Stomach (tissue), 9 donors: Measurements from ENCODE around the gene PSME3IP1. TPM values are rescaled to one million over a fixed set of nuclear protein-coding genes. Genes with fewer than 3 reads are reported as not detected.

ENCODE experiments used
- DNase-seq, 2 donors: peaks; one replicate each; pipeline versions ENCODE4 v3.0.0 to v3.0.0-alpha.2; 2013 to 2019
- H3K27ac ChIP-seq, 5 donors: fragments of 200-600 bp in 4 of 5; sonication (generic) in 4 of 5; one replicate each; pipeline ENCODE4 v1.5.1; 2013 to 2019; ENCODE audit warnings: mild to moderate bottlenecking in 1 of 5, moderate library complexity in 1 of 5
- H3K27me3 ChIP-seq, 3 donors: fragments of 200-600 bp; sonication (generic); one replicate each; pipeline ENCODE4 v1.5.1; 2017 to 2019; ENCODE audit warnings: mixed run types in 1 of 3
- H3K36me3 ChIP-seq, 4 donors: fragments of 200-600 bp; sonication (generic); 1 replicate in 3 of 4; 2 replicates in 1 of 4; pipeline ENCODE4 v1.5.1; 2016 to 2019
- H3K4me1 ChIP-seq, 4 donors: fragments of 200-600 bp; sonication (generic); one replicate each; pipeline ENCODE4 v1.5.1; 2016 to 2019
- H3K4me3 ChIP-seq, 4 donors: fragments of 200-600 bp; sonication (generic) in 3 of 4; one replicate each; pipeline ENCODE4 v1.5.1; 2016 to 2019; ENCODE audit warnings: mild to moderate bottlenecking in 1 of 4
- H3K9me3 ChIP-seq, 4 donors: fragments of 200-600 bp; sonication (generic); one replicate each; pipeline ENCODE4 v1.5.1; 2016 to 2019
- CTCF ChIP-seq, 7 experiments: fragments of 450-650 bp in 4 of 7; fragments of 200-600 bp in 3 of 7; sonication (generic) in 3 of 7; IDR thresholded peaks; one replicate each; pipeline ENCODE4 v1.5.1; 2016 to 2019; ENCODE audit warnings: antibody characterized with exemption in 7 of 7, control low read depth in 2 of 7, mild to moderate bottlenecking in 1 of 7
- EP300 ChIP-seq: sonication (generic); formaldehyde crosslinking; IDR thresholded peaks from one replicate; pipeline ENCODE4 v1.6.1; 2017; ENCODE audit warnings: antibody characterized with exemption
- POLR2A ChIP-seq, 4 donors: fragments of 450-650 bp; IDR thresholded peaks; one replicate each; pipeline ENCODE4 v1.6.1; 2016; ENCODE audit warnings: antibody characterized with exemption in 4 of 4, control low read depth in 2 of 4, mild to moderate bottlenecking in 1 of 4, moderate library complexity in 1 of 4
- POLR2AphosphoS5 ChIP-seq, 3 donors: sonication (generic); formaldehyde crosslinking; IDR thresholded peaks; one replicate each; pipeline ENCODE4 v1.6.1; 2016; ENCODE audit warnings: antibody characterized with exemption in 3 of 3
- WGBS, 5 donors: extraction: QIAGEN DNeasy Blood & Tissue Kit in 3 of 5; methylation state at CpG; one replicate each; pipeline versions ENCODE4 v1.1.5 to v1.1.7; 2013 to 2018; 5-methylcytosine and 5-hydroxymethylcytosine counted together
- intact Hi-C: fragments of 100-400 bp; cut with DNase I; formaldehyde crosslinking; loops from one replicate; pipeline ENCODE4 v1.15.1; 2023; ENCODE audit warnings: low total_unique reads
- polyA plus RNA-seq, 3 donors: library from polyadenylated mRNA; stranded (reverse); fragments of 200-250 nt; gene quantifications; one replicate each; pipeline ENCODE4 v1.2.3, GENCODE V29; 2013
- total RNA-seq, 5 donors: library from RNA; depleted of rRNA; stranded (reverse); fragments of >200 nt; gene quantifications; one replicate each; pipeline versions ENCODE4 v1.1.0 to v1.2.3, GENCODE V29; 2014 to 2016
- donor health status: healthy with polysubstance abuse.
- donor health status: Bipolar disorder and iron deficiency.
- donor health status: healthy.

The PSME3IP1 gene
- total and polyA plus RNA-seq, 8 donors, result 37.4 to 104 (median 63.4) TPM

- WGBS, 5 donors, result 67 to 88% (median 73%) methylated on average over 1 of the region's 1 CpG
- H3K9me3 ChIP-seq, result no peaks in the 10 kb centered on the region
- intact Hi-C loops, result no loop called here
These were observed 77.4 kb downstream of the PSME3IP1 start for GRCh38 chr16:57108432-57108831.

GRCh38 chr16:57107321-57107922 is 78.4 kb downstream of the PSME3IP1 start:
- no peak for DNase-seq
- Histone ChIP-seq H3K9me3 (no peaks in the 10 kb centered on the region), H3K4me1 (peaks cover 0 to 14% (median 0%) of the 10 kb centered on the region in 4 donors), H3K27me3 (no peaks in the 10 kb centered on the region), H3K27ac (no peak overlapping the region), H3K4me3 (no peak overlapping the region), H3K36me3 (no peaks in the 10 kb centered on the region)
- 64 to 73% (median 69%) methylated on average over 8 to 9 of the region's 9 CpGs for WGBS, 5 donors
- intact Hi-C loops, result no loop called here
- TF ChIP-seq EP300, result no peak
- no peak for TF ChIP-seq CTCF (IDR thresholded peaks at IDR 0.05)
- no peak for TF ChIP-seq POLR2A (IDR thresholded peaks at IDR 0.05)
- no peak for TF ChIP-seq POLR2AphosphoS5 (IDR thresholded peaks at IDR 0.05)

More at GRCh38 chr16:57108432-57108831, 77.4 kb downstream of the PSME3IP1 start:
- Histone ChIP-seq H3K27ac (no peak overlapping the region), H3K4me1 (peaks cover 0 to 14% (median 0%) of the 10 kb centered on the region in 4 donors), H3K4me3 (no peak overlapping the region), H3K27me3 (no peaks in the 10 kb centered on the region), H3K36me3 (peaks cover 0 to 4% (median 3%) of the 10 kb centered on the region in 4 donors)
- no peak for DNase-seq
- TF ChIP-seq CTCF (IDR thresholded peaks at IDR 0.05) (no peak), EP300 (no peak), POLR2AphosphoS5 (IDR thresholded peaks at IDR 0.05) (no peak), POLR2A (IDR thresholded peaks at IDR 0.05) (no peak)

- no peak overlapping the region for H3K4me3 ChIP-seq
- no peak for DNase-seq
- no peaks in the 10 kb centered on the region for H3K36me3 ChIP-seq
- no peak for TF ChIP-seq CTCF (IDR thresholded peaks at IDR 0.05)
- no peak for TF ChIP-seq POLR2AphosphoS5 (IDR thresholded peaks at IDR 0.05)
- no peak for TF ChIP-seq POLR2A (IDR thresholded peaks at IDR 0.05)
- no peak for TF ChIP-seq EP300
- intact Hi-C loops, result no loop called here
- H3K27ac ChIP-seq, result no peak overlapping the region
- WGBS, 5 donors, result 86 to 100% (median 94%) methylated on average over 1 to 2 of the region's 2 CpGs
- H3K4me1 ChIP-seq, result peaks cover 0 to 14% (median 0%) of the 10 kb centered on the region in 4 donors
- H3K27me3 ChIP-seq, result no peaks in the 10 kb centered on the region
- H3K9me3 ChIP-seq, result no peaks in the 10 kb centered on the region
These were observed 79.1 kb downstream of the PSME3IP1 start for GRCh38 chr16:57106767-57107166.

- 81 to 93% (median 92%) methylated on average over 7 of the region's 7 CpGs for WGBS, 5 donors
- no peaks in the 10 kb centered on the region for H3K36me3 ChIP-seq
These were observed 80.7 kb downstream of the PSME3IP1 start for GRCh38 chr16:57105184-57105583.

More at GRCh38 chr16:57105184-57105583, 80.7 kb downstream of the PSME3IP1 start:
- Histone ChIP-seq H3K4me1 (peaks cover 0 to 16% (median 0%) of the 10 kb centered on the region in 4 donors), H3K4me3 (no peak overlapping the region), H3K27ac (no peak overlapping the region), H3K9me3 (no peaks in the 10 kb centered on the region), H3K27me3 (no peaks in the 10 kb centered on the region)
- intact Hi-C loops, result no loop called here
- no peak for DNase-seq
- TF ChIP-seq POLR2A (IDR thresholded peaks at IDR 0.05), result no peak
- no peak for TF ChIP-seq CTCF (IDR thresholded peaks at IDR 0.05)
- no peak for TF ChIP-seq EP300
- TF ChIP-seq POLR2AphosphoS5 (IDR thresholded peaks at IDR 0.05), result no peak
